HG03378 (cell line): ENCODE data around the gene NAGA.
A peak's percentile ranks its signal among the peaks of the same experiment; 100 is the strongest.
"Not testable (repeated sequence)": the region's sequence is repeated elsewhere in the genome, so short reads cannot be mapped to it uniquely, and the experiment has no call there.

Source experiments
- ATAC-seq: cut with Tn5 transposase; IDR thresholded peaks from one replicate; pipeline ENCODE4 v1.9.1; 2021; ENCODE audit warnings: mild to moderate bottlenecking, moderate library complexity; ENCODE audit not compliant: unreplicated experiment

Gene NAGA

GRCh38 chr22:42070517-42071422, at the start of gene NAGA:
TSS of gene NAGA (minus strand) at chr22:42070812. CDS start at chr22:42070297, 515 bp downstream.
- peak; percentile 76 for ATAC-seq

GRCh38 chr22:42116848-42117424, 46.3 kb upstream of the NAGA start:
- ATAC-seq = no peak

- ATAC-seq = not testable (repeated sequence)
Measured at GRCh38 chr22:42115420-42115830, 44.8 kb upstream of the NAGA start.

GRCh38 chr22:42114721-42115120, 44.1 kb upstream of the NAGA start:
- no peak for ATAC-seq

DNA sequence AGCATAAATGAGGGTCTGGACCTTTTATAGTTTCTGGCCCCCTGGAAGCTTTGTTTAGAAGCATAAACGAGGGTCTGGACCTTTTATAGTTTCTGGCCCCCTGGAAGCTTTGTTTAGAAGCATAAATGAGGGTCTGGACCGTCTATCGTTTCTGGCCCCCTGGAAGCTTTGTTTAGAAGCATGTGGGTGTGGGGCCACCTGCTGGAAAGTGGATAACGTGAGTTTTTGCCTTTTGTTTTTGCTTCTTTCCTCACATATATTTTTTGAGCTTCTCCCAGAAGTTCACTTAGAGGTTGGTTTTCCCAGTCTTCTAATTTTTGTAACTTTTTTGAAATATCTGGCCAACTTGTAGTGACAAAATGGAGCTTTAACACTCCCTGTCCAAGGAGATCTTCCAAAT, 42.2 kb upstream of the NAGA start:
- ATAC-seq = not testable (repeated sequence)

GRCh38 chr22:42111798-42112197, 41.2 kb upstream of the NAGA start:
- no peak for ATAC-seq

DNA sequence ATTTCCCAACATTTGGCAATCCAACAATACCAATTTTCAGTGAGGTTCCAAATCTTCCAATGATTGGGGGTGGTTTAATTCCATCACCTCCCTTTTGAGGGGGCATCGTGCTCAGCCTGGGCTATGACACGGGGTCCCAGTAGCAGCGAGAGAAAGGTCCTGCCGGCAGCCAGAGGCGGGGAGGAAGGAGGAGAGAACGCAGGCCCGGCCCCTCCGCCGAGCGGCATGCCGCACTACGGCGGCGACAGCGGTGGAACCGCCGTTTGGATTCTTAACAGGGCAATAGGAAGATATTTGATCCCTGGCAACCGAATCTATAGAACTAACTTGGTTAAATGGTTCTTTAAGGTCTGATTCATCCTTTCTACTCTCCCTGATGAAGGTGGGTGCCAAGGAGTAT, 38.2 kb upstream of the NAGA start:
- ATAC-seq = no peak

DNA sequence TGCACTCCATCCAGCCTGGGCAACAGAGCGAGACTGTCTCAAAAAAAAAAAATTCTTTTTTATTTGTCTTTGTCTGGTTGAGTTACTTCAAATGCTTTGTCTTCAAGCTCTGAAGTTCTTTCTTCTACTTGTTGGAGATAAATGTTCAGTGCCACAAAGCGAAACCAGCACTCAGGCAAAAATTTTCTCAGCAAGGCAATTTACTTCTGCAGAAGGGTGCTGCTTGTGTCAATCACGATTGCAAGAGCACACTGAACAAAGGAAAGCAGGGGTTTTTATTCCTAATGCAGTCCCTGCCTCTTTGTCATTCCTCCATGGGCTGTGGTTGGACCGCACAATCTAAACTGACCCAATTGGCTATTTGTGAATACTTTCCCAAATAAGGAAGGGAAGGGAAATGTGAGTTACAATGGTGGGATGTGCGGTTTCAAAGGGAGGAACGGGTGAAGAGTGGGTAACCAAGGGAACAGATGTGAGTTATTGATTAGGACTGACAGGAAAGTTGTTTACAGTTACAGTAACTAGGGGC, 33.8 kb upstream of the NAGA start:
- not testable (repeated sequence) for ATAC-seq

DNA sequence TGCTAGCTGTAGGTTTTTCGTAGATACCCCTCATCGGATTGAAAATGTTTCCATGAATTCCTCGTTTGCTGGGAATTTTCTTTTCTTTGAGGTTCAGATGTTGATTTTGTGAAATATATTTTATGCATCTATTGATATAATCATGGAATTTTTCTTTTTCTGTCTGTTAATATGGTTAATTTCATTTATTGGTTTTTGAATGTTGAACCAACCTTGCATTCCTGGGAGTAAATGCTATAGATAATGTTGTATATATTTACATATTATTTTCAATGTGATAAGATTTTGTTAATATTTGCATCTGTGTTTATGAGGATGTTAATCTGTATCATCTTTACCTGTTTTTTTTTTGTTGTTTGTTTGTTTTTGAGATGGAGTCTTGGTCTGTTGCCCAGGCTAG, 30.6 kb upstream of the NAGA start:
- ATAC-seq = no peak

GRCh38 chr22:42091455-42091782, 20.8 kb upstream of the NAGA start:
- ATAC-seq = no peak

DNA sequence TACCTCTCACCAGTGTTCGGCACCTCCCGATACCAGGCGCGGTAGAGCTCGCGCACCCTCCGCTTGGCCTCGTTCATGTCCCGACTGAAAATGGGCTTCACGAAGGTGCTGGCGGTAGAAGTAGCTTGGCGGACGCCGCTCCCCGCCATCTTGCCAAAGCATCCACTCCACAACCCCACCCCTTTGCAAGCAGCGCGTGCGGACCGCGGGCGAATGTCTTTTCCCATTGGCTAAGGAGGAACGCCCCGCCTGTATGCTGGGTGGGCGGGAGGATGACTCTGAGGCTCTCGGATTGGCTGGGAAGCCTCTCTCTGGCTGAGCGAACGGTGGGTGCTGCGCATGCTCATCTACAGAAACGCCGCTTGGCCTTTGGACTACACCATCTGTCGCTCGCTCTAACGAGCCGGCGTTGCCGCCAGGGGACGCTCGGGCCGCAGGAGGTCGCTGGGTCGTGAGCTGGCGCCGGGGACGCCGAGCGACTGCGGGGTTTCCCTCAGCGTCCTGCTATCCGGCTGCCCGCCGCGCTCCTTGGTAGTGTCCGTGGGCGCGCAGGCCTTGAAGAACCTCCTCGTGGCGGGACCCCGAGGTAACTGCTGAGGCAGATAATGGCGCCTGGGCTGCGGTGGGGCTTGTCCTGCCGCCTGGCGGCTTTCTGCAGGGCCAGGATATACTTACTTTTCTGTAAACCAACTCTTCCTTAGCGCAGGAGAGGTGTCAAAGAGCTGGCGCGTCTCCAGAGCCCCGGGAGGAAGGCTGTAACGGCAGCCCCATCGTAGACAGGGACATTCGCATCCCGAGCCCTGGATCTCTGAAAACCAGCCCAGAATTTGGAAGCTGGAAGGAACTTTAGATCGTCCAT, 20.2 kb upstream of the NAGA start, which contains the start of gene NDUFA6:
Gene NDUFA6, minus strand, starts transcription at position 177 of the 859 bp plus-strand sequence. Its CDS starts 28 bp downstream, at position 149.
- ATAC-seq = peak; percentile 95

GRCh38 chr22:42086051-42086450, 15.4 kb upstream of the NAGA start:
- ATAC-seq = no peak

GRCh38 chr22:42084874-42085273, 14.3 kb upstream of the NAGA start:
- ATAC-seq = no peak

DNA sequence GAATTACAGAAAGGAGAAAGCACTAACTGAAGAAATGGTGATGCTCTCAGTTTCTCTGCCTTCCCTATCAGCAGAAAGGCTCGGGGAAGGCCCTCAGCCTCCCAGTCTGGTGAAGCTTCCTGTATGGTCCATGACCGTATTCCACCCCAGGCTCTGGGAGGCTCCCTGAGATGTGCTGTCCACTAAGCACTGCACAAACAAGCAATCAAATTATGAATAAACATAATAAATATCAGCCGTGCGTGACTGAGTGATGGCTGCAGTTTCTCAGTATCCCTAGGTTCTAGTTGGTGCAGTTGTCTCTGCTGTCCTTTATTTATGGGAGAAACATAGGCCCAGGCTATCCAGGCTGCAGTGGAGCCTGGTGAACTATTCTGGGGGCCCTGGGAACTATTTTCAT, 12.5 kb upstream of the NAGA start:
- no peak for ATAC-seq

DNA sequence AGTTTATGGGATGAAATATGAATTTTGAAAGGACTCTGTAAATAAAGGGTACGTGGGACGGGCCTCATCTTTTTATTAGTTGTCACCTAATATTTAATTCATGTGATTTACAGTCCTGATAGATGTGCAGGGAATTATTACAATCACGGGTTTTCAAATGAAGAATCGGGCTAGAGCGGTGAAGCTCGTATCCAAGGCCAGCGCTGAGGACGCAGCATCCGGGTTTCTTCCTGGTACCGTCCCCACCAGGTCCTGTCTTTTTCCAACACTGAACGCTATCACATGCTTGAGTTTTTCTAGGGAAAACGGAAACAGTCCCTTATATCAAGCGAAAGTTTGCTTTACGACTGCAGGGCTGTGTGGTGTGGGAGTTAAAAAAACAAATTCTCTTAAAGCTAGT, 9.7 kb upstream of the NAGA start:
- ATAC-seq = no peak

- peak; percentile 75 for ATAC-seq
Measured at GRCh38 chr22:42079319-42080251, 9.0 kb upstream of the NAGA start, which contains the start of gene SMDT1. TSS of gene SMDT1 (plus strand) at chr22:42079700. CDS start at chr22:42079769, 69 bp downstream.

DNA sequence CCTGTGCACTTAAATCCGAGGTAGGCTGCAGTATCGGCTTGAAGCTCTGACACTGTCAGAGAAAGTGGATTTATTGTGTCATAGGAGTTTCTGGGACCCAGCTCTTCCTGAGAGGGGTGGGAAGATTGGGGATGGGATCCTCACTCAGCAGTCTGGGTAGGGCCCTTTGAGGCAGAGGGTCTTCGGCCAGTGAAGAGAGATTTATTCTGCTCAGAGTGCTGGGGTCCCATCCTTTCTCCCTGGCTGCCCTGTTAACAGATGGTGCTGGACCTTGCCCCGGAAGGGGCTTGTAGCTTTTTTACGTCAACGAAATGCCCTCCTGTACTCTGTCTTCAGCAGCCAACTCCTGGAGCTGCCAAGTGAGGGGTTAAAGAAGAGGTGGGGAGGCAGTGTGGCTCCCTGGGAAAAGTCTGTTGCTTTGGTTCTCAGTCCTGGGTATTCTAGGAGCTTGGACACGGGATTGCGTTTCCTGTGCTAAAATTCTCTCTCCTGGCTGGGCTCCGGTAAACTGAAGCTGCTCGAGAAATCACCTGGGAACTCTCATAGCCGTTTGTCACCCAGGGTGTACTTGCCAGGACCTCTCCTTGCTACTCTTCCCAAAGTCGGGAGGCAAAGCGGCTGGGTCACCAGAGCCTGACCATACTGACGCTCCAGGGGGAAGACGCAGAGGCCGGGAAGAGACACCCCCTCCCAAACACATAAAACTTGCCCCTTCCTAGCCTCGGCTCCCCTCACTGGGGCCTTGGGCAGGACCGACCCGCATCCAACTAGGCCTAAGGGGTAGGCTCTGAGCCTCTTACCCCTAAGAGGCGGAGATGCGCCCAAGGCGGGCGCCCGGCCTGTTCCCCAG, 8.1 kb upstream of the NAGA start:
- ATAC-seq = no peak

- no peak for ATAC-seq
Measured at GRCh38 chr22:42077486-42078125, 7.0 kb upstream of the NAGA start.
